G401 (cell line): Measurements from ENCODE around the gene LRIT1. TPM values are rescaled to one million over a fixed set of nuclear protein-coding genes. Genes with fewer than 3 reads are reported as not detected.

Source experiments
- DNase-seq: peaks from one replicate; pipeline ENCODE4 v3.0.0-alpha.2; 2015; ENCODE audit warnings: low spot score
- in situ Hi-C: cut with HindIII; loops from 2 replicates; pipeline ENCODE4 v1.10.0; 2016; ENCODE audit warnings: low sequenced_read_pairs, mixed read lengths
- total RNA-seq: library from RNA; depleted of rRNA; stranded (reverse); fragments of >200 nt; shearing (Covaris generic); gene quantifications from 2 replicates; pipeline ENCODE4 v1.2.3, GENCODE V29; 2014

Gene LRIT1
- total RNA-seq, 1 experiment from 2014 or later: not detected

- in situ Hi-C loops: loop anchor here (25.0 kb wide), 1 partner anchor 255 kb away; no protein-coding TSS in a partner anchor
- peak; percentile 75 for DNase-seq
These were observed 16.1 kb upstream of the LRIT1 start for GRCh38 chr10:84257343-84258020.

GRCh38 chr10:84256510-84257342, 15.4 kb upstream of the LRIT1 start:
- in situ Hi-C loops: loop anchor here (25.0 kb wide), 1 partner anchor 256 kb away; no protein-coding TSS in a partner anchor
- no peak for DNase-seq

- in situ Hi-C loops: loop anchor here (25.0 kb wide), 1 partner anchor 257 kb away; no protein-coding TSS in a partner anchor
- no peak for DNase-seq
These were observed 13.5 kb upstream of the LRIT1 start for GRCh38 chr10:84254552-84255478.

GRCh38 chr10:84248794-84249193, 7.4 kb upstream of the LRIT1 start:
- no peak for DNase-seq
- in situ Hi-C loops: no loop called here

GRCh38 chr10:84247496-84247895, 6.2 kb upstream of the LRIT1 start:
- in situ Hi-C loops: no loop called here
- DNase-seq: no peak

GRCh38 chr10:84244651-84245270, 3.4 kb upstream of the LRIT1 start, which contains the start of gene RGR:
Gene RGR (plus strand): TSS chr10:84245053. CDS start chr10:84245091, 38 bp downstream.
- DNase-seq: peak; percentile 97
- in situ Hi-C loops: no loop called here

GRCh38 chr10:84243759-84244158, 2.4 kb upstream of the LRIT1 start:
- DNase-seq: no peak

GRCh38 chr10:84238909-84239308, 2.4 kb downstream of the LRIT1 start:
- in situ Hi-C loops: no loop called here

More at GRCh38 chr10:84243759-84244158, 2.4 kb upstream of the LRIT1 start:
- in situ Hi-C loops: no loop called here

GRCh38 chr10:84237199-84238051, 3.9 kb downstream of the LRIT1 start:
- in situ Hi-C loops: no loop called here
- DNase-seq: no peak

More at GRCh38 chr10:84238909-84239308, 2.4 kb downstream of the LRIT1 start:
- DNase-seq: no peak

- no peak for DNase-seq
- in situ Hi-C loops: no loop called here
These were observed 4.5 kb downstream of the LRIT1 start for GRCh38 chr10:84236807-84237198.

GRCh38 chr10:84235096-84235495, 6.2 kb downstream of the LRIT1 start:
- no peak for DNase-seq
- in situ Hi-C loops: no loop called here

- in situ Hi-C loops: no loop called here
- DNase-seq: no peak
These were observed 6.9 kb downstream of the LRIT1 start for GRCh38 chr10:84234479-84234878.

GRCh38 chr10:84233940-84234339, 7.4 kb downstream of the LRIT1 start:
- no peak for DNase-seq
- in situ Hi-C loops: no loop called here

- in situ Hi-C loops: no loop called here
- DNase-seq: no peak
These were observed 9.0 kb downstream of the LRIT1 start for GRCh38 chr10:84232376-84232775.

GRCh38 chr10:84230359-84230758, 11.0 kb downstream of the LRIT1 start:
- in situ Hi-C loops: no loop called here
- no peak for DNase-seq

- DNase-seq: no peak
- in situ Hi-C loops: no loop called here
These were observed 13.5 kb downstream of the LRIT1 start for GRCh38 chr10:84227810-84228209.

- in situ Hi-C loops: no loop called here
These were observed 14.7 kb downstream of the LRIT1 start for GRCh38 chr10:84226616-84227015.

More at GRCh38 chr10:84226616-84227015, 14.7 kb downstream of the LRIT1 start:
- DNase-seq: no peak
